Right ventricle myocardium inferior (tissue), 1 donor: Measurements from ENCODE around the gene CTF1. TPM values are rescaled to one million over a fixed set of nuclear protein-coding genes. Genes with fewer than 3 reads are reported as not detected.
"Not testable (repeated sequence)": the region's sequence is repeated elsewhere in the genome, so short reads cannot be mapped to it uniquely, and the experiment has no call there.

Experiments
- ATAC-seq: fragments of 200-7000 bp; cut with Tn5 transposase; one replicate; pipeline ENCODE4 v1.9.1; 2020; ENCODE audit warnings: mild to moderate bottlenecking, moderate library complexity
- DNase-seq: peaks from one replicate; pipeline ENCODE4 v3.0.0; 2021; ENCODE audit errors: missing footprints
- intact Hi-C: fragments of 100-400 bp; cut with DNase I; formaldehyde crosslinking; loops from one replicate; pipeline ENCODE4 v1.11.0; 2022
- total RNA-seq: library from RNA; stranded (reverse); fragmentation: NEBNext Ultra II Directional; extraction: Animal tissue kit (Norgen Biotek cat#: 25700); gene quantifications from one replicate; pipeline ENCODE4 v1.2.1, GENCODE V29; 2021
- donor health status: DM: no; HTN: yes; CAD: no; lungs with severe emphysema.

CTF1 gene
- total RNA-seq, 1 donor from 2014 or later, result 8.7 TPM

- no peak for ATAC-seq
Measured at GRCh38 chr16:30924076-30924912, 27.9 kb downstream of the CTF1 start.

GRCh38 chr16:30924913-30925631, 28.7 kb downstream of the CTF1 start:
- intact Hi-C loops, result loop anchor here (10.0 kb wide), 1 partner anchor 480 kb away; the partner anchor contains the start of gene SEPHS2
- DNase-seq, result no peak
- ATAC-seq, result no peak

More at GRCh38 chr16:30924076-30924912, 27.9 kb downstream of the CTF1 start:
- DNase-seq, result no peak
- intact Hi-C loops, result loop anchor here (10.0 kb wide), 1 partner anchor 479 kb away; the partner anchor contains the start of gene SEPHS2

DNA sequence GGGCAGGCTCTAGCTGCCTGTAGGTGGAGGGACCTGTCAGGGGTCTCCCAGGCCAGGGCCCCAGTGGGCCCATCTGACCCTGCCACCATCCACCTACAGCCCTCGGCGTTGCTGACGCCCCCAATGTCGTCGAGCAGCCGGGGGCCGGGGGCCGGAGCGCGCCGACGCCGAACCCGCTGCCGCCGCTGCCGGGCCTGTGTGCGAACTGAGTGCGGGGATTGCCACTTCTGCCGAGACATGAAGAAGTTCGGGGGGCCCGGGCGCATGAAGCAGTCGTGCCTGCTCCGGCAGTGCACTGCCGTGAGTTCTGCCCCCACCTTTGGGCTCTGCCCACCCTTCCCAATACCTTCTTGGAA, 29.2 kb downstream of the CTF1 start:
- ATAC-seq (no peak), DNase-seq (no peak)
- intact Hi-C loops, result loop anchor here (10.0 kb wide), 1 partner anchor 481 kb away; the partner anchor contains the start of gene SEPHS2

- no peak for ATAC-seq
- DNase-seq, result no peak
- intact Hi-C loops, result loop anchor here (10.0 kb wide), 1 partner anchor 481 kb away; the partner anchor contains the start of gene SEPHS2
Measured at GRCh38 chr16:30925995-30926811, 29.8 kb downstream of the CTF1 start.

- DNase-seq, result peak; percentile 42
- intact Hi-C loops, result loop anchor here (10.0 kb wide), 1 partner anchor 482 kb away; the partner anchor contains the start of gene SEPHS2
- no peak for ATAC-seq
Measured at GRCh38 chr16:30926937-30927788, 30.7 kb downstream of the CTF1 start.

GRCh38 chr16:30927789-30928378, 31.5 kb downstream of the CTF1 start:
- ATAC-seq (peak; percentile 22), DNase-seq (peak; percentile 72)
- intact Hi-C loops, result loop anchor here (10.0 kb wide), 1 partner anchor 483 kb away; the partner anchor contains the start of gene SEPHS2

DNA sequence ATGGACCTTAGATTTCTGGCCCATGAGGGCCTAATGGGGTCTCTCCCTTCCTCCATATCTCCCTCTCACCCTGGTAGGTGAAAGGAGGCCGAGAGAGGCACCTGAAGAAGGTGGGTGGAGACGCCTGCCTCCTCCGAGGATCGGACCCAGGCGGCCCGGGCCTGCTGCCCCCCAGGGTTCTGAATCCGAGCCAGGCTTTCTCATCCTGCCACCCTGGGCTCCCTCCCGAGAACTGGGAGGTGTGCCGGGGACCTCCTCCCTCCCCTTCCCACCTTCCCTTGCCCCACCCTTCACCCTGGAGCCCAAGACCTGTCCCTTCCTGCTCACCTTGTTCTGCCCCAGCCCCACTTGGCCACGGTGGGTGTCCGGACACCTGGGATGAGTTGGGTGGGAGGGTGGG, 32.0 kb downstream of the CTF1 start:
- ATAC-seq (no peak), DNase-seq (peak; percentile 33)
- intact Hi-C loops, result loop anchor here (10.0 kb wide), 1 partner anchor 484 kb away; the partner anchor contains the start of gene SEPHS2

DNA sequence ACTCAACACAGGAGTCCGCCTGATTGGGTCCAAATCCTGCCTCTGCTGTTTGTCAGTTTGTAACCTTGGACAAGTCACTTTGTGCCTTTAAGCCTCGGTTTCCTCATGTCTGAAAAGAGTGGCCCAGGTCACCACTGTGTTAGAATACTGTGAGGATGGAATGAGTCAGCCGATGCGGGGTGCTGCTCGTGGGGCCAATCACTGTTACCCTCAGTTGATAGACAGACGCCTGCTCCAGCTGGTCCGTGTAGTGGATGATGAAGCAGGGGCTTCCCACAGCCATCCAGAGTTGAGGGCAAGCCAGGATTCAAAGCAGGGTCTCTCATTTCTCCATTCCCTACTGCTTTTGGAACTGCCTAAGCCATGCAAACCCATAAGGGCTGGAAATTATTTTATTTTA, 32.8 kb downstream of the CTF1 start:
- intact Hi-C loops, result loop anchor here (10.0 kb wide), 1 partner anchor 484 kb away; the partner anchor contains the start of gene SEPHS2
- ATAC-seq (no peak), DNase-seq (peak; percentile 9)

- ATAC-seq (no peak), DNase-seq (peak; percentile 66)
- intact Hi-C loops, result no loop called here
Measured at GRCh38 chr16:30930160-30930571, 33.8 kb downstream of the CTF1 start.

DNA sequence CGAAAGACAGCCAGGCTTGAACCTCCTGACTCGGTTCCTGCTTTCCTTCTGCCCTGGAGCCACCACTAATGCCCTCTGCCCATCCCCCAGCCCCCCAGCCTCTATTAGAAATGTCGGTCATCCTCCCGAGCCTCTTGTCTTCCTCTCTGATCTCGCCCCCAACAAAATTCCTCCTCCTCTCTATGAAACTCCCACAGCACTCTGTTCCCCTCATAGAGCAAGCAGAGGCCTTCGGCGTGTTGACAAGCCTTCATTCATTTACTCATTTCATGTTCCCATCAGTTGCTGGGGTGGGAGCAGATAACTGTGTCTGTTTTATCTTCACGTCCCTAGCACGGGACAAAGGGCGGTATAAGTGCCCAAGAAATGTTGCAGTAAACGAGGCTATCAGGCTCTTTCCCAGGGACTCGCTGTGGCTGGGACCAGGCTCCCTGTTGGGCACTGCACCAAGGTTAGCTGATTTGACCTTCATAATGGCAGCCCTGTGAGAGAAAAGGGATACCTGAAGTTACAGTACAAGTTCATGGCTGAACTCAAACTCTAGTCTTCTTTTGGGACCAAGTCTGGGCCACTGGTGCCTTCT, 34.7 kb downstream of the CTF1 start:
- DNase-seq (peak; percentile 53), ATAC-seq (no peak)
- intact Hi-C loops, result no loop called here

GRCh38 chr16:30934827-30935557, 38.6 kb downstream of the CTF1 start:
- DNase-seq, result peak; percentile 64
- intact Hi-C loops, result no loop called here
- ATAC-seq, result no peak

DNA sequence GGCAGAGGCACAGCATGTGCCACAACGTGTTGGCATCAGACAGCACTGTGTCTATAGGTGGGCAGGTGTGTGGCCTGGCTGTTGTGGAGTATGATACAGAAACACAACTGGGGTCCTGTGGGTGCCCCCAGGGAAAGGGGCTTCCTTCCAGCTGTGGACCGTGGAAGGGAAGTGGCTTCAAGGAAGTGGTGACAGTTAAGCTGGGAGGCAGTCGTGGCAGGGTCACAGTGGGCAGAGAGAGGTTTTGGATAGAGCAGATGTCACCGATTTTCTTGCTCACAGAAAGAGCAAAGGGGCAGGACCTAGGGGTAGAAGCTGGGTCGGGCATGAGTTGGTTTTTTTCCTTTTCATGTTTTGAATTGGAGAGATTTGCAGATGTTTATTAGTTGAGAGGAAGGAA, 41.3 kb downstream of the CTF1 start:
- DNase-seq (peak; percentile 41), ATAC-seq (no peak)
- intact Hi-C loops, result no loop called here

- intact Hi-C loops, ATAC-seq: not testable (repeated sequence)
- peak; percentile 11 for DNase-seq
Measured at GRCh38 chr16:30939571-30939970, 43.2 kb downstream of the CTF1 start.

- intact Hi-C loops, result no loop called here
- ATAC-seq, result peak; percentile 90
- peak; percentile 91 for DNase-seq
Measured at GRCh38 chr16:30941600-30942425, 45.4 kb downstream of the CTF1 start.

DNA sequence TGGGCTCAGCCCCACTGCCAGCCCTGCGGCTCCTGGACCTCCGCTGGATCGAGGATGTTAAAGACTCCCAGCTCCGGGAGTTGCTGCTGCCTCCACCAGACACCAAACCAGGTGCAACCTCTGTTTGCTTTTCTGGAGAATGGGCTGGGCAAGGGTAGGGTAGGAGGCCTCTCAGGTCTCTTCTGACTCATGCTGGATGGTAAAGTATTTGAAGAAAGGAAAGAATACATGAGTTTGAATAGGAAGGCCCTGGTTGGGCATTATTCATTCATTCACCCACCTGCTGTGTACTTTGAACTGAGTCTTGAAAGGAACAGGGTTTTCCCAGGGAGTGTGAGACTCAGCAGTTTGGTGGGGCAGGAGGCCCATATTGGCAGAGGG, 46.0 kb downstream of the CTF1 start:
- ATAC-seq (no peak), DNase-seq (no peak)
- intact Hi-C loops, result no loop called here

DNA sequence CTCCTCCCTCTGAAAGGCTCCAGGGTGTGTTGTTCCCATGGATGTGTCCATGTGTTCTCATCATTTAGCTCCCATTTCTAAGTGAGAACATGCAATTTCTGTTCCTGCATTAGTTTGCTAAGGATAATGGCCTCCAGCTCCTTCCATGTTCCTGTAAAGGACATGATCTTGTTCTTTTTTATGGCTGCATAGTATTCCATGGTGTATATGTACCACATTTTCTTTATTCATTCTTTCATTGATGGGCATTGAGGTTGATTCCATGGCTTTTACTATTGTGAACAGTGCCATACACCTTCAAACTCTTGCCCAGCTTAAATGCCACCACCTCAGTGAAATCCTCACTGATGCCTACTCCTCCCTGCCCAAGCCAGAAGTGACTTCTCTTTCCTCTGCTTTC, 47.9 kb downstream of the CTF1 start:
- DNase-seq, result no peak
- intact Hi-C loops, result no loop called here
- no peak for ATAC-seq
